HG03439 (cell line): ENCODE data around the gene BTNL9.
"Not testable (repeated sequence)": the region's sequence is repeated elsewhere in the genome, so short reads cannot be mapped to it uniquely, and the experiment has no call there.

Experiments used
- ATAC-seq: cut with Tn5 transposase; IDR thresholded peaks from one replicate; pipeline ENCODE4 v1.9.1; 2021; ENCODE audit warnings: mild to moderate bottlenecking, moderate library complexity; ENCODE audit not compliant: unreplicated experiment

BTNL9 gene

DNA sequence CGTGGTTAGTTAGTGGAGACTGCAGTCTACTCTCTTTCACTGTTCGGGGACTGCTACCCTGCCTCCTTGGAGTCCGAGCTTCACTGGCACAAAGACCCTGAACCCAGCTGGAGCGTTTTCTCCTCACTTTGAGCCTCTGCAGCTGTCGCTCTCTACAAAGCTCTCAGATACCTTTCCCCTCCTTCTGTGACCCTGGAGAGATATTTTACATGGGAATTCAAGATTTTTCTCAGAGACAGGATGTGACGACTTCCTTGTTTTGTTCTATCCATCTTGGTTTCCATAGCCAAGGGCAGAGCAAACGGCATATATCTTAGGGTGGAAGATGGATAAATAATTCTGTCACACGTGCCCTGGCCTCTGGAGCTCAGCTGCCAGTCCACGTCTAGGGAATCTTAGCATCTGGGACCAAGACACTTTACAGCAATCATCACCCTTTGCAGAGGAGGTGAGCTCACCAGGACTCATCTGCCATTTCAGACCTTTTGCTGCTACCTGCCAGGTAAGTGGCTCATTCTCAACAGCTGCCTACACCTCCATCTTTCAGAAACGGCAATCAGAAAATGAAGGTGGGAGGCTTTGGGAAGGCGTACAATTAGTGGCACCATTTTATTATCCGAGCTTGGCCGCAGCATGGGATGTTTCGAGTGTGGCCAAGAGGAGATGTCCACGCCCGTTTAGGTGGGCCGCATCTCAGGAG, at the start of gene BTNL9:
Gene BTNL9 (plus strand): TSS at position 336 of the 700 bp plus-strand sequence. CDS start 5,224 bp downstream, outside the sequence.
- no peak for ATAC-seq

DNA sequence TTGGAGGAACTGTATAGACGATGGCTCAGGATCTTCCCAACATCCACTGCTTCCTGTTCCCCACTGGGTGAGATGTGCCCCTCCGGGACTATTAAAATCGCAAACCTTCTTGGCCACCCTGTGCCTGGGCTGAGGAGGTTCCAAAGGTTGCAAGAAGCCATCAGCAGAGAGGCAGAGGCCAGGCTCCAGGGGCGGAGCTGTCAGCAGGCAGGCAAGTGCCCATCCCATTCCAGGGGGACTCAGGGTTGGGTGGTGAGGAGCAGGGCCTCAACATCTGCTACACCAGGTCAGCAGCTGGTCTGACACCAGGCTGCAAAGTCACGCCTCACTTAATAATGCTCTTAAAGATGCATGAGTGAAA, 49.2 kb upstream of the BTNL9 start:
- no peak for ATAC-seq

DNA sequence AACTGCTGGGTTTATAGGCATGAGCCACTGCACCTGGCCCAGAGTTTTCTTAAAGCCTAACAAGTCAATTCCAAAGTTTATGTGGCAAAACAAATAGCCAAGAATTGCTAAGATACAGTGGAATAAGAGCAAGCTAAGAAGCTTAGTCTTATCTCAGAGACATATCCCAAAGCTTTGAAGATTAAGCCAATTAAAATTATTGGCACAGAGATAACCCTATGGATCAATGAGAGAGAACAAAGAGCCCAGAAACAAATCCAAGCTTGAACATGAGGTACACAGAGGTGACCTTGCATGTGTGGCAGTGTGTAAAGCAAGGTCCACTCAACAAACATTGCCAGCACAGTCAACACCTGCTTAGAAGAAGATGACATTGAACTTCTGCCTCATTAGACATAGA, 38.1 kb upstream of the BTNL9 start:
- ATAC-seq: no peak

DNA sequence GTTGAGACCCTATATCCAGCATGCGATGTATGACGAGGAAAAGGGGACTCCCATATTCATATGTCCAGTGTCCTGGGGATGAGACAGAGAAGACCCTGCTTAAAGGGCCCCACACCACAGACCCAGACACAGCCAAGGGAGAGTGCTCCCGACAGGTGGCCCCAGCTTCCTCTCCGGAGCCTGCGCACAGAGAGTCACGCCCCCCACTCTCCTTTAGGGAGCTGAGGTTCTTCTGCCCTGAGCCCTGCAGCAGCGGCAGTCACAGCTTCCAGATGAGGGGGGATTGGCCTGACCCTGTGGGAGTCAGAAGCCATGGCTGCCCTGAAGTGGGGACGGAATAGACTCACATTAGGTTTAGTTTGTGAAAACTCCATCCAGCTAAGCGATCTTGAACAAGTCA, 34.3 kb upstream of the BTNL9 start:
- no peak for ATAC-seq

DNA sequence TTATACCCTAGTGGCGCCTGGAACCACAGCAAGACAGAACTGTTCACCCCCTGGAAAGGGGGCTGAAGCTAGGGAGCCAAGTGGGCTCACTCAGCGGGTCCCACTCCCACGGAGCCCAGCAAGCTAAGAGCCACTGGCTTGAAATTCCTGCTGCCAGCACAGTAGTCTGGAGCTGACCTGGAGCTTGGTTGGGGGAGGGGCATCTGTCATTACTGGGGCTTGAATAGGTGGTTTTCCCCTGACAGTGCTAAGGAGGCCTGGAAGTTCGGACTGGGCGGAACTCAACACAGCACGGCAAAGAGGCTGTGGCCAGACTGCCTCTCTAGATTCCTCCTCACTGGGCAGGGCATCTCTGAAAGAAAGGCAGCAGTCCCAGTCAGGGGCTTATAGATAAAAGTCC, 31.9 kb upstream of the BTNL9 start:
- ATAC-seq: no peak

DNA sequence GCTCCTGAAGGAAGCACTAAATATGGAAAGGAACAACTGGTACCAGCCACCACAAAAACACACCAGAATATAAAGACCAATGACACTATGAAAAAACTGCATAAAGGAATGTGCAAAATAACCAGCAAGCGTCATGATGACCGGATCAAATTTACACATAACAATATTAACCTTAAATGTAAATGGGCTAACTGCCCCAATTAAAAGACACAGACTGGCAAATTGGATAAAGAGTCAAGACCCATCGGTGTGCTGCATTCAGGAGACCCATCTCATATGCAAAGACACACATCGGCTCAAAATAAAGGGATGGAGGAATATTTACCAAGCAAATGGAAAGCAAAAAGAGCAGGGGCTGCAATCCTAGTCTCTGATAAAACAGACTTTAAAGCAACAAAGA, 30.0 kb upstream of the BTNL9 start:
- ATAC-seq: not testable (repeated sequence)

DNA sequence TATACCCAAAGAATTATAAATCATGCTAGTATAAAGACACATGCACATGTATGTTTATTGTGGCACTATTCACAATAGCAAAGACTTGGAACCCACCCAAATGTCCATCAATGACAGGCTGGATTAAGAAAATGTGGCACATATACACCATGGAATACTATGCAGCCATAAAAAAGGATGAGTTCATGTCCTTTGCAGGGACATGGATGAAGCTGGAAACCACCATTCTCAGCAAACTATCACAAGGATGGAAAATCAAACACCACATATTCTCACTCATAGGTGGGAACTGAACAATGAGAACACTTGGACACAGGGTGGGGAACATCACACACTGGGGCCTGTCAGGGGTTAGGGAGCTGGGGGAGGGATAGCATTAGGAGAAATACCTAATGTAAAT, 25.4 kb upstream of the BTNL9 start:
- not testable (repeated sequence) for ATAC-seq

- not testable (repeated sequence) for ATAC-seq
Observed at GRCh38 chr5:181017448-181017847, 22.6 kb upstream of the BTNL9 start.

DNA sequence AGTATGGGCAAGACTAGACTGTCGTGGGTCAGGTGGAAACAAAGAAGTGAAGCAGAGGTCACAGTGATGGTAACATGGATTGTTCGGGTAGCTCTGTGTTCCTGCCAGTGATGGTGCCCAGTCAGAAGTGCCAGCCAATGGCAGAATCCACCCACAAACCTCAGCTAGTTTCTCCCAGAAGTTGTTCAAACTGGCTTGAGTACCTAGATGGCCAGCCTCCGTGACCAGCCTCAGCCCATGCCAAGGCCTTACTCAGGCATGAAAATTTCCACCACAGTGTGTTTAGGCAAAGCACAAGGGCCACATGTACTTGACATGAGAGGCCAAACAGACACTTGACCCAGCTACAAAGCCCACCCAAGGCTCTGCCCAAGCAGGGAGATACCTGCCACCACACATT, 19.4 kb upstream of the BTNL9 start:
- no peak for ATAC-seq

GRCh38 chr5:181024245-181025064, 15.6 kb upstream of the BTNL9 start:
- ATAC-seq: no peak

DNA sequence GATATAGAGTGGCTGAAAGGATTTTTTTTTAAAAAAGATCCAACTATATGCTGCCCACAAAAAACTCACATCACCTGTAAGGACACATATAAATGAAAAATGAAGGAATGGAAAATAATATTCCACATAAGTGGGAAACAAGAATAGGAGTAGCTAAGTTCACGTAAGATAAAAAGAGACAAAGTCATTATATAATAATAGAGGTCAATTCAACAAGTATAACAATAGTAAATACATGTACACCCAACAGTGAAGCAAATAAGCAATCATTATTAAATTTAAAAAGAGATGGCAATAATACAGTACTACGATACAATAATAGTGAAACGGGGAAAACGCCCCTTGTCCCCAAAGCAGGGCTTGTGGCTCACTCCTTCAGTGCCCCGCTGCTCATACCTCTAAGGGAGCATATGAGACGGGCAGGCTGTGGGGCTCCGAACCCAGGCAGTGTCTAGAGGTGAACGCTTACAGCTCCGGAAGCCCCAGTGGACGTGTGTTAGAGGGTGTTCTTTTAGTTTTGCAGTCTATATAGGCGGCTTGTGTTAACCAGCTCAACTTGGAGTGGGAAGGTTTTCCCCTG, 12.5 kb upstream of the BTNL9 start:
- ATAC-seq: no peak

DNA sequence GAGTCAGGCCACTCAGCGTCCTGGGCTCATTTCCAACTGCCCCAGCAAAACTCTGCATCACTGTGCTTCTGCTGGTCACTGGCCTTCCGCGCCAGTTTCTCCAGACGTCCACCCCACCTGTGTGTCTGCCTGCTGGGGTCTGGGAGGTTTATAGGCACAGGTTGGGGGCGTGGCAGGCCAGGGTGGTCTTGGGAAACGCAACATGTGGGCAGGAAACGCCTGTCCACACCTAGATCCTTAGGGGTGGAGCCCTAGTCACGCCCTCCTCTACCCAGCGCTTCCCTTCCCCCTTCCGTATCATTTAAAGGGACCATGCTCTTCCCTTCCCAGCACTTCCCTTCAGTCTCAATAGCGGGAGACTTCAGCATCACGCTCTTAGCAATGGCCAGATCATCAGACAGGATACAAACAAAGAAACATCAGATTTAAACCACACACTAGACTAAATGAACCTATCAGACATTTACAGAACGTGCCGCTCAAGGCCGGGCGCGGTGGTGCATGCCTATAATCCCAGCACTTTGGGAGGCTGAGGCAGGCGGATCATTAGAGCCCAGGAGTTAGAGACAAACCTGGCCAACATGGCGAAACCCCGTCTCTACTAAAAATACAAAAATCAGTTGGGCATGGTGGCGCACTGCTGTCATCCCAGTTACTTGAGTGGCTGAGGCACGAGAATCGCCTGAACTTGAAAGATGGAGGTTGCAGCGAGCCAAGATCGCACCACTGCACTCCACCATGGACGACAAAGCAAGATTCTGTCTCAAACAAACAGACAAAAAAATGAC, 11.8 kb upstream of the BTNL9 start:
- ATAC-seq: no peak

- no peak for ATAC-seq
Observed at GRCh38 chr5:181031716-181032115, 8.3 kb upstream of the BTNL9 start.

DNA sequence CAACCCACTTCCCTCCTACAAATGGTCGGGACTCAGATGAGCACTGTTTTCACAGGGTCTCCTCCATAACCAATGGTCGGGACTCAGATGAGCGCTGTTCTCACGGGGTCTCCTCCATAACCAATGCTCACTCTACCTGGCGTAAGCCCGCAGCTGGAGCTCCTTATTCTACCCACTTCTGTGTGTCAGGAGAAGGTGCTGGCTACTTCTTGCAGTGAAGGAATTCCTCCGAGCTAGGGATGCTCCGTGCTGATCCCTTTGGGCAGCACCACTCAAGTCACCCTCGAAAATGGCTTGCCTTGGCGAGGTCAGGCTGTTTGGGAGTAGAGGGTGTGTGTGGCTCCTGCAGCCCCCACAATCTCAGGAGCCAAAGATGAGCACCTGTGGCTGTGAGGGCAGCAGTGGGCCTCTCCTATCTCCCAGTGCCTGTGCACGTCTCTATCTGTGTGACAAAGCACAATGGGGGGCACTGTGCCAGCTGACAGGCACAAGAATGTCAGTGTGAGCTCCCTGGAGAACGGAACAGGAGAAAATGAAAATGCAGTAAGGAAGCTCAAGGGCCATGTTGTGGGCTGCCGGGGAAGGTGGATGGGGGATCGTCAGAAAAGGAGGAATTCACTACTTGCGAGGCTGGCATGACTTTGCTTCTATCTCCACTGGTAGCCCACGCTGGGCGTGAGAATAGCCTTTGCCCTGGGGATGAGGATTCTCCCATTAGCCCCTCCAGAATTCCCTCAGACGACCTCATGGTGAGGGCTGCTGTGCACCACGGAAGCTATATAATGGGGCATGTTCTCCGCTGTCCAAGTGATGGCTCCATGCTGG, 3.9 kb upstream of the BTNL9 start:
- no peak for ATAC-seq

DNA sequence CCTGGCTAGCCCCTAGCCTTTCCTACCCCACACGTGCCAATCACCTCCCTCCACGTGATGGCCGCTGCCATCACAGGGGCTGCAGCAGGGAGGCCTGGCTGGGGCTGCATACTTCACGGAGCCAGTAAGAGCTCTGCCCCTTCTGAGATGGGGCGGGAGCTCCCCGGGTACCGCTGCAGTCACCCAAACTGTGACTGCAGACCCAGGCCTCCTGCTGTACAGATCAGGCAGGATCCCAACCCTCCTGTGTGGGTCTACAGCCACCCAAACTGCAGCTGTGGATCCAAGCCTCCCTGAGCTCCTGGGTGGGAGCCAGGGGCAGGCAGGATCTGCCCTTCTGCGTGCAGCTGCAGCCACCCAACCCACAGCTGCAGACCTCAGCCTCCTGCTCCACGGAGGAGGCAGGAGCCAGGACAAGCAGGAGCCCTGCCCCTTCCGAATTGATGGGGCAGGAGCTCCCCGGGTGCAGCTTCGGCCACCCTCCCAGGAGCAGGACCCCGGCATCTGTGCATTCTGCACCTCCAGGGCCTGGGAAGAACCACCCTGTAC, 3.2 kb upstream of the BTNL9 start:
- no peak for ATAC-seq

DNA sequence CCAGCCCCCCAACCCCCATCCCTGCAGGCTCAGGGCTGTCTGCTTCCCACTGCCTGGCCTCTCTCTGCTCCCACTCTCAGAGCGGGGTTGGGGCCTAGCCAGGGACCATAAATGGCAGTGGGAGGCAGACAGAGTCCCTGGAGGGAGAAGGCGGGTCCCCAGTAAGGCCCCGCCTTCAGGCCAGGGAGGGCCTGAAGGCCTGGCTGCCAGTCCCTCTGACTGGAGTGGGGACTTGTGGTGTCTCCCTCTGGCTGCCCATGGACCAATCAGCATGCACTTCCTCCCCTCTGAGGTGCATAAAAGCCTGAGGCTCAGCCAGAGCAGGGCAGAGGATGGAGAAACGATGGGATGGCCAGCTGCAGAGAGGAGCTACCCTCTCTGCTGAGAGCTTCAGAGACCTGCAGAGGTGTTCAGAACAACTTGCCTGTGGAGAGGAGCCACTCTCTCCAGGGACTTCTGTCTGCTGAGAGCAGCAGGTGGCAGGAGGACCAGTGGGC, 2.7 kb upstream of the BTNL9 start:
- ATAC-seq: no peak

GRCh38 chr5:181039471-181039870, 595 bp upstream of the BTNL9 start:
- ATAC-seq: no peak

- no peak for ATAC-seq
Observed at GRCh38 chr5:181040631-181040945, 522 bp downstream of the BTNL9 start.

GRCh38 chr5:181041043-181041442, 977 bp downstream of the BTNL9 start:
- ATAC-seq: no peak
